GM13976 (cell line): ENCODE measurements around the gene SLC35G3.
"Not testable (repeated sequence)": the region's sequence is repeated elsewhere in the genome, so short reads cannot be mapped to it uniquely, and the experiment has no call there.

Source experiments
- DNase-seq: peaks from one replicate; pipeline ENCODE4 v3.0.0; 2012; ENCODE audit warnings: low spot score
- in situ Hi-C: fragments of 300-500 bp; cut with MboI; formaldehyde crosslinking; loops from one replicate; pipeline ENCODE4 v1.12.0; 2022; ENCODE audit warnings: low sequenced_read_pairs, mixed read lengths, inconsistent platforms; ENCODE audit not compliant: unreplicated experiment
- TF ChIP-seq, protein P1 (sequence below): IDR thresholded peaks from 2 replicates; pipeline ENCODE4 v1.5.1; 2012; ENCODE audit warnings: borderline replicate concordance, mild to moderate bottlenecking; ENCODE audit not compliant: insufficient read depth; ENCODE audit errors: extremely low read depth, missing control alignments, control extremely low read depth

SLC35G3 gene

DNA sequence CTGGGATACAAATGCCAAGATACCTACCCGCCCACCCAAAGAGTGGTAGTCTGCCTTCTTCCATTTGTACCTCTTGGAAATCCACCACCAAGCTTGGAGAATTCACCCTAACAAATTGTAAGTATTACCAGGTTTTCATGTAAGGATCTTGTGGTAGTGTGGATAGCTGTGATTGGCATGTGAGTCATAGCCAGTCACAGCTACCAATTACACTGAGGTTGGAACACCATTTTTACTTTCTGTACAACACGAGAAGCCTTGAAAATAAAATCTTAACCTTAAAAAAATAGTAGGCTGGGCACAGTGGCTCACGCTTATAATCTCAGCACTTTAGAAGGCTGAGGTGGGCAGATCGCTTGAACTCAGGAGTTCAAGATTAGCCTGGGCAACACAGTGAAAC, 18.5 kb upstream of the SLC35G3 start:
- DNase-seq: no peak
- in situ Hi-C loops: no loop called here
- TF ChIP-seq, protein P1, sequence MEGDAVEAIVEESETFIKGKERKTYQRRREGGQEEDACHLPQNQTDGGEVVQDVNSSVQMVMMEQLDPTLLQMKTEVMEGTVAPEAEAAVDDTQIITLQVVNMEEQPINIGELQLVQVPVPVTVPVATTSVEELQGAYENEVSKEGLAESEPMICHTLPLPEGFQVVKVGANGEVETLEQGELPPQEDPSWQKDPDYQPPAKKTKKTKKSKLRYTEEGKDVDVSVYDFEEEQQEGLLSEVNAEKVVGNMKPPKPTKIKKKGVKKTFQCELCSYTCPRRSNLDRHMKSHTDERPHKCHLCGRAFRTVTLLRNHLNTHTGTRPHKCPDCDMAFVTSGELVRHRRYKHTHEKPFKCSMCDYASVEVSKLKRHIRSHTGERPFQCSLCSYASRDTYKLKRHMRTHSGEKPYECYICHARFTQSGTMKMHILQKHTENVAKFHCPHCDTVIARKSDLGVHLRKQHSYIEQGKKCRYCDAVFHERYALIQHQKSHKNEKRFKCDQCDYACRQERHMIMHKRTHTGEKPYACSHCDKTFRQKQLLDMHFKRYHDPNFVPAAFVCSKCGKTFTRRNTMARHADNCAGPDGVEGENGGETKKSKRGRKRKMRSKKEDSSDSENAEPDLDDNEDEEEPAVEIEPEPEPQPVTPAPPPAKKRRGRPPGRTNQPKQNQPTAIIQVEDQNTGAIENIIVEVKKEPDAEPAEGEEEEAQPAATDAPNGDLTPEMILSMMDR: no peak

DNA sequence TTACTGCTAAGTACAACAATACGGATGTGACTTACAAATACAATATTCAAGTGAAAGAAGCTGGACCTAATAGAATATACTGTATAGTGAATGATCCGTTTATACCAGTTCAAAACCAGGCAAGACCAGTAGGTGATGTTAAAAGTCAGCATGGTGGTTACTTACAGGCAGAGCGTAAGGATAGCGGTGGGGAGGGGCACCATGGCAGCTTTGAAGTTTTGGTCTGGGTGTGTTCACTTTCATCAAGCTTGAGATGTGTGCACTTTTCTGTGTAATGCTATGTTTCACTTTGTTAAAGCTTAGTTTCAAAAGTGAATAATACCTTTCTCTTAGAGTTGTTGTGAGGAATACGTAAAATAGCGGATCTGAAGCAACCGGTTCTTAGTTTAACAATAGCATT, 16.5 kb upstream of the SLC35G3 start:
- no peak for DNase-seq
- TF ChIP-seq, protein P1: no peak
- in situ Hi-C loops: no loop called here

DNA sequence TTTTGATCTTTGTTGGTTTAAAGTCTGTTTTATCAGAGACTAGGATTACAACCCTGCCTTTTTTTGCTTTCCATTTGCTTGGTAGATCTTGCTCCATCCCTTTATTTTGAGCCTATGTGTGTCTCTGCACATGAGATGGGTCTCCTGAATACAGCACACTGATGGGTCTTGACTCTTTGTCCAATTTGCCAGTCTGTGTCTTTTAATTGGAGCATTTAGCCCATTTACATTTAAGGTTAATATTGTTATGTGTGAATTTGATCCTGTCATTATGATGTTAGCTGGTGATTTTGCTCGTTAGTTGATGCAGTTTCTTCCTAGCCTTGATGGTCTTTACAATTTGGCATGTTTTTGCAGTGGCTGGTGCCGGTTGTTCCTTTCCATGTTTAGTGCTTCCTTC, 8.4 kb upstream of the SLC35G3 start:
- DNase-seq, in situ Hi-C loops: not testable (repeated sequence)

DNA sequence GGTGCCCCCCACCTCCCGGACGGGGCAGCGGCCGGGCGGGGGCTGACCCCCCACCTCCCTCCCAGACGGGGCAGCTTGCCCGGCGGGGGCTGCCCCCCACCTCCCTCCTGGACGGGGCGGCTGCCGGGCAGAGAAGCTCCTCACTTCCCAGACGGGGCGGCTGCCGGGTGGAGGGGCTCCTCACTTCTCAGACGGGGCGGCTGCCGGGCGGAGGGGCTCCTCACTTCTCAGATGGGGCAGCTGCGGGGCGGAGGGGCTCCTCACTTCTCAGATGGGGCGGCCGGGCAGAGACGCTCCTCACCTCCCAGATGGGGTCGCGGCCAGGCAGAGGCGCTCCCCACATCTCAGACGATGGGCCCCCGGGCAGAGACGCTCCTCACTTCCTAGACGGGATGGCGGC, 869 bp upstream of the SLC35G3 start:
- DNase-seq, in situ Hi-C loops: not testable (repeated sequence)

DNA sequence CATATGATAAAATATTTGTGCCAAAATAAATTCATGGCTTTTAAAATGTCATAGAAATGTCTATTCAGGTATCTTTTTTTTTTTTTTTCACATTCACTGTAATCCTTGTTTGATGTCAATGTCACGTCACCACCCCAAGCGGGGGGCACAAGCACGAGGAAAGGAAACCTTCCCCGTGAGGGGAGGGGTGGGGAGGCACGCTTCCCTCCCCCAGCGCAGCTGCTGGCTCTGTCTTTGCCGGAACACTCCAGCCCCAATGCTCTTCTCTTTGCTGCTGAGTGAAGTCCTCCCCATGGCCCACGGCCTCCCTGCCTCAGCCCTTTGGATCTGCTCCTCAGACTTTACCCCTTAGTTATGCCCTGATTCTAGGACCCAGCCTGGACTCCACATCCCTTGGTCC, 1.5 kb downstream of the SLC35G3 start:
- TF ChIP-seq, protein P1: no peak
- in situ Hi-C loops: no loop called here
- DNase-seq: no peak

DNA sequence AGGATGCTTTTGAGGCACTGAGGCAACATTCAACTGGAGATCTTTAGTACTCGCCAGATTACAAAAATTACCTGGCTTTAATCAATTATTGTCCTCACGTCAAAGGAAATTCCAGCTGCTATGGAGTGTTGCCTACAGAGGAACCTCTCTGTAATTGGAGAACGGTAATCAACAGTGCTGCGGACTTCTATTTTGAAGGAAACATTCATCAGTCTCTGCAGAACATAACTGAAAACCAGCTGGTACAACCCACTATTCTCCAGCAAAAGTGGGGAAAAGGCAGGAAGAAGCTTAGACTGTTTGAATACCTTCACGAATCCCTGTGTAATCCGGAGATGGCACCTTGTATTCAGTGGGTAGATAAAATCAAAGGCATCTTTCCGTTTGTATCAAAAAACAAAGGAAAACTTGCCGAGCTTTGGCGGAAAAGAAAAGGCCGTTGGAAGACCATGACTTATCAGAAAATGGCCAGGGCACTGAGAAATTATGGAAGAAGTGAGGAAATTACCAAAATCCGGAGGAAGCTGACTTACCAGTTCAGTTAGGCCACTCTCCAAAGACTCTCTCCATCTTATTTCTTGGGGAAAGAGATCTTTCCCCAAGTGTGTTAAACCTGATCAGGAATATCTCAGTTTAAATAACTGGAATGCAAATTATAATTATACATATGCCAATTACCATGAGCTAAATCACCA, 3.0 kb downstream of the SLC35G3 start:
- in situ Hi-C loops: no loop called here
- TF ChIP-seq, protein P1: no peak
- no peak for DNase-seq

DNA sequence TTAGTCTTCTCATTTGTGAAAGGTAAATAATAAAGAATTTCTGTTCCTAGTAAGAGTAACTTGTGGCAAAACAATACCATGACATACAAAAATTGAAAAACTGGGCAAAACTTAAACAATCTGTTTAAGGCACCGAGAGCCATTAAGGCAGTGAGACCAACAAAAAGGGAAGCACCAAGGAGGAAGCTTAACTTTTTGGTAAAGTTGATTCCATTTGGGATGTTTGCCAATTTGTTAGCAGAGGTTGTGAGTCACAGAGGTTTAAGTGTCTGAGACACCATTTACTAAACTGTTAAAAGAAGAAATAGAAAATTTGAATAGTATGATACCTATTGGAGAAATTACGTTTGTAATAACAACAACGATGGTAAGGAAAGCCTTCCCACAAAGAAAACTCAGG, 4.9 kb downstream of the SLC35G3 start:
- in situ Hi-C loops: no loop called here
- DNase-seq: no peak
- TF ChIP-seq, protein P1: no peak

DNA sequence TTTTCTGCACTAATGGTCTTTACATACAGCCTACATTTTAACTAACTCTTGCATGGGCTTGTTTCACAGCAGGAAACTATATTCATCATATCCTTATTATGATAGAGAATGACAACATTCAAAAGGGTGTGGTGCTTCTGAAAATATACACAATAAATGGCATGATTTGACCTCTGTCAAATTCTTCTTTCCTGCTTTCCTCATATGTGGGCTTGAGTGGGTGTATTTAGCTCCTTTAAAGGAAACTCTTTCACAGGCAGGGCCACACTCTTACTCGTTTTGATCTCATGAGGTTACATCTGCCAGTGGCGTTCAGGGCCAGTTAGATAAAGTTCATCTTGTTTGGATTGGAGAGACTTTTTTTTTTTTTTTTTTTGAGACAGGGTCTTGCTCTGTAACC, 6.1 kb downstream of the SLC35G3 start:
- TF ChIP-seq, protein P1: no peak
- in situ Hi-C loops: no loop called here
- DNase-seq: no peak
